ENCODE results near the gene PSAT1.
A peak's percentile ranks its signal among the peaks of the same experiment; 100 is the strongest.

The PSAT1 gene

GRCh38 chr9:78370991-78371390, 74.1 kb downstream of the PSAT1 start:
- H3K4me2 ChIP-seq (ENCODE audit: low read depth, low read length, poor library complexity, severe bottlenecking), result peak overlapping the region; percentile 11
- no peak for TF ChIP-seq EZH2phosphoT487 (IDR thresholded peaks at IDR 0.05; ENCODE audit: borderline replicate concordance)
- TF ChIP-seq, protein P1, sequence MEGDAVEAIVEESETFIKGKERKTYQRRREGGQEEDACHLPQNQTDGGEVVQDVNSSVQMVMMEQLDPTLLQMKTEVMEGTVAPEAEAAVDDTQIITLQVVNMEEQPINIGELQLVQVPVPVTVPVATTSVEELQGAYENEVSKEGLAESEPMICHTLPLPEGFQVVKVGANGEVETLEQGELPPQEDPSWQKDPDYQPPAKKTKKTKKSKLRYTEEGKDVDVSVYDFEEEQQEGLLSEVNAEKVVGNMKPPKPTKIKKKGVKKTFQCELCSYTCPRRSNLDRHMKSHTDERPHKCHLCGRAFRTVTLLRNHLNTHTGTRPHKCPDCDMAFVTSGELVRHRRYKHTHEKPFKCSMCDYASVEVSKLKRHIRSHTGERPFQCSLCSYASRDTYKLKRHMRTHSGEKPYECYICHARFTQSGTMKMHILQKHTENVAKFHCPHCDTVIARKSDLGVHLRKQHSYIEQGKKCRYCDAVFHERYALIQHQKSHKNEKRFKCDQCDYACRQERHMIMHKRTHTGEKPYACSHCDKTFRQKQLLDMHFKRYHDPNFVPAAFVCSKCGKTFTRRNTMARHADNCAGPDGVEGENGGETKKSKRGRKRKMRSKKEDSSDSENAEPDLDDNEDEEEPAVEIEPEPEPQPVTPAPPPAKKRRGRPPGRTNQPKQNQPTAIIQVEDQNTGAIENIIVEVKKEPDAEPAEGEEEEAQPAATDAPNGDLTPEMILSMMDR (conservative IDR thresholded peaks at IDR 0.05; ENCODE audit: low read length), result no peak
- no peaks in the 10 kb centered on the region for H3K79me2 ChIP-seq (ENCODE audit: insufficient read depth, low read length)
- no peaks in the 10 kb centered on the region for H3F3A ChIP-seq (ENCODE audit: low read depth)
- H3K9me3 ChIP-seq (ENCODE audit: insufficient read depth, low read depth, low read length), result no peaks in the 10 kb centered on the region
- H3K36me3 ChIP-seq (ENCODE audit: insufficient read depth, low read length), result no peaks in the 10 kb centered on the region
- H3K9ac ChIP-seq (ENCODE audit: low read depth, low read length, poor library complexity, severe bottlenecking), result no peak overlapping the region
- no peaks in the 10 kb centered on the region for H3K4me1 ChIP-seq (ENCODE audit: insufficient read depth, low read length, poor library complexity, severe bottlenecking)
- H3K4me3 ChIP-seq (ENCODE audit: low read length, poor library complexity, severe bottlenecking), result no peak overlapping the region
- H3K9me2 ChIP-seq (replicated peaks; ENCODE audit: low read depth, low read length), result no peaks in the 10 kb centered on the region
- no peaks in the 10 kb centered on the region for H3K27me3 ChIP-seq (ENCODE audit: insufficient read depth, low read length, poor library complexity, severe bottlenecking)
- no peaks in the 10 kb centered on the region for H4K20me1 ChIP-seq (ENCODE audit: insufficient read depth, low read length, poor library complexity, severe bottlenecking)
- peak overlapping the region; percentile 64 for H2AFZ ChIP-seq (ENCODE audit: low read length)

GRCh38 chr9:78371981-78372380, 75.1 kb downstream of the PSAT1 start:
- H3K4me3 ChIP-seq (ENCODE audit: low read length, poor library complexity, severe bottlenecking), result no peak overlapping the region
- no peaks in the 10 kb centered on the region for H3K27me3 ChIP-seq (ENCODE audit: insufficient read depth, low read length, poor library complexity, severe bottlenecking)
- no peaks in the 10 kb centered on the region for H3K4me1 ChIP-seq (ENCODE audit: insufficient read depth, low read length, poor library complexity, severe bottlenecking)
- no peaks in the 10 kb centered on the region for H3K9me3 ChIP-seq (ENCODE audit: insufficient read depth, low read depth, low read length)
- no peaks in the 10 kb centered on the region for H3K79me2 ChIP-seq (ENCODE audit: insufficient read depth, low read length)
- no peak overlapping the region for H2AFZ ChIP-seq (ENCODE audit: low read length)
- no peak overlapping the region for H3K9ac ChIP-seq (ENCODE audit: low read depth, low read length, poor library complexity, severe bottlenecking)
- no peaks in the 10 kb centered on the region for H3F3A ChIP-seq (ENCODE audit: low read depth)
- no peaks in the 10 kb centered on the region for H3K9me2 ChIP-seq (replicated peaks; ENCODE audit: low read depth, low read length)
- no peaks in the 10 kb centered on the region for H4K20me1 ChIP-seq (ENCODE audit: insufficient read depth, low read length, poor library complexity, severe bottlenecking)
- TF ChIP-seq EZH2phosphoT487 (IDR thresholded peaks at IDR 0.05; ENCODE audit: borderline replicate concordance), result no peak
- TF ChIP-seq, protein P1 (conservative IDR thresholded peaks at IDR 0.05; ENCODE audit: low read length), result no peak
- H3K4me2 ChIP-seq (ENCODE audit: low read depth, low read length, poor library complexity, severe bottlenecking), result no peak overlapping the region
- no peaks in the 10 kb centered on the region for H3K36me3 ChIP-seq (ENCODE audit: insufficient read depth, low read length)
